Erythroblast (primary cell): ENCODE data around the gene C20orf204.
A peak's percentile ranks its signal among the peaks of the same experiment; 100 is the strongest.

Experiments
- DNase-seq, 2 experiments: peaks; one replicate each; lab custom pipeline; 2025; lab: John Stamatoyannopoulos, UW
- GATA1 ChIP-seq: IDR thresholded peaks from 2 replicates; pipeline ENCODE4 v1.6.1; 2011; ENCODE audit warnings: low read depth, mild to moderate bottlenecking, control low read depth, low read length, moderate library complexity
- POLR2A ChIP-seq: IDR thresholded peaks from 2 replicates; pipeline ENCODE4 v1.6.1; 2011; ENCODE audit warnings: mild to moderate bottlenecking, low read length

C20orf204 gene

GRCh38 chr20:64041040-64041780 is 5.2 kb downstream of the C20orf204 start:
- DNase-seq = no peak
- no peak for TF ChIP-seq POLR2A
- no peak for TF ChIP-seq GATA1

- DNase-seq = no peak
- TF ChIP-seq GATA1 (no peak), POLR2A (no peak)
Measured at GRCh38 chr20:64041781-64042053, 5.7 kb downstream of the C20orf204 start.

- DNase-seq = no peak
Measured at GRCh38 chr20:64042054-64042781, 6.2 kb downstream of the C20orf204 start.

GRCh38 chr20:64043768-64044167 is 7.8 kb downstream of the C20orf204 start:
- no peak for TF ChIP-seq POLR2A
- no peak for TF ChIP-seq GATA1
- DNase-seq = no peak

More at GRCh38 chr20:64042054-64042781, 6.2 kb downstream of the C20orf204 start:
- TF ChIP-seq POLR2A = no peak
- TF ChIP-seq GATA1 = no peak

- DNase-seq = no peak
- TF ChIP-seq POLR2A = no peak
- TF ChIP-seq GATA1 = no peak
Measured at GRCh38 chr20:64044484-64045247, 8.7 kb downstream of the C20orf204 start.

GRCh38 chr20:64045346-64046011 is 9.5 kb downstream of the C20orf204 start:
- no peak for DNase-seq
- TF ChIP-seq POLR2A = no peak
- TF ChIP-seq GATA1 = no peak

GRCh38 chr20:64047046-64047389 is 11.0 kb downstream of the C20orf204 start:
- TF ChIP-seq GATA1 = no peak
- no peak for DNase-seq

GRCh38 chr20:64047968-64048401 is 12.0 kb downstream of the C20orf204 start:
- no peak for TF ChIP-seq POLR2A
- TF ChIP-seq GATA1 = no peak
- no peak for DNase-seq

GRCh38 chr20:64048402-64049044 is 12.5 kb downstream of the C20orf204 start:
- no peak for DNase-seq
- TF ChIP-seq POLR2A (no peak), GATA1 (no peak)

GRCh38 chr20:64049060-64049877 is 13.3 kb downstream of the C20orf204 start, which contains the start of gene SOX18:
Gene SOX18 (minus strand): TSS chr20:64049639. CDS start chr20:64049516, 123 bp downstream.
- TF ChIP-seq GATA1 (no peak), POLR2A (no peak)
- DNase-seq = peak; percentile 16 to 35

GRCh38 chr20:64049878-64050260 is 13.9 kb downstream of the C20orf204 start:
- no peak for DNase-seq

GRCh38 chr20:64050261-64051032 is 14.5 kb downstream of the C20orf204 start:
- TF ChIP-seq POLR2A (no peak), GATA1 (no peak)

More at GRCh38 chr20:64049878-64050260, 13.9 kb downstream of the C20orf204 start:
- TF ChIP-seq POLR2A (no peak), GATA1 (no peak)

More at GRCh38 chr20:64050261-64051032, 14.5 kb downstream of the C20orf204 start:
- DNase-seq = no peak
